Stimulated activated CD4-positive, alpha-beta T cell treated with anti-CD3 and anti-CD28 coated beads, TNF-alpha, amount 100 ng/mL, for 24 hours (primary cell): Measurements from ENCODE around the gene TRPC3.
A peak's percentile ranks its signal among the peaks of the same experiment; 100 is the strongest.
"Not testable (repeated sequence)": the region's sequence is repeated elsewhere in the genome, so short reads cannot be mapped to it uniquely, and the experiment has no call there.

ENCODE experiments used
- DNase-seq, 3 experiments: peaks; one replicate each; pipeline ENCODE4 v3.0.0-alpha.2; 2020; ENCODE audit warnings: low read depth in 3 of 3

Gene TRPC3

GRCh38 chr4:121946644-121947043, 5.2 kb downstream of the TRPC3 start:
- DNase-seq: no peak

- DNase-seq: no peak
These were observed 7.9 kb downstream of the TRPC3 start for GRCh38 chr4:121943941-121944340.

GRCh38 chr4:121939690-121940089, 12.2 kb downstream of the TRPC3 start:
- no peak for DNase-seq

- no peak for DNase-seq
These were observed 13.4 kb downstream of the TRPC3 start for GRCh38 chr4:121938282-121939092.

GRCh38 chr4:121936101-121936500, 15.8 kb downstream of the TRPC3 start:
- DNase-seq: no peak

- DNase-seq: no peak
These were observed 17.2 kb downstream of the TRPC3 start for GRCh38 chr4:121934635-121935034.

GRCh38 chr4:121932212-121932974, 19.5 kb downstream of the TRPC3 start:
- no peak for DNase-seq

GRCh38 chr4:121930304-121930703, 21.6 kb downstream of the TRPC3 start:
- DNase-seq: no peak

GRCh38 chr4:121927948-121928347, 23.9 kb downstream of the TRPC3 start:
- no peak for DNase-seq

- DNase-seq: not testable (repeated sequence)
These were observed 25.4 kb downstream of the TRPC3 start for GRCh38 chr4:121926490-121926889.

- no peak for DNase-seq
These were observed 28.6 kb downstream of the TRPC3 start for GRCh38 chr4:121923306-121923705.

GRCh38 chr4:121913667-121914066, 38.2 kb downstream of the TRPC3 start:
- no peak for DNase-seq

GRCh38 chr4:121908346-121908745, 43.5 kb downstream of the TRPC3 start:
- no peak for DNase-seq

GRCh38 chr4:121900132-121900983, 51.5 kb downstream of the TRPC3 start:
- peak; percentile 21 to 24 (median 24) for DNase-seq

- DNase-seq: no peak
These were observed 53.7 kb downstream of the TRPC3 start for GRCh38 chr4:121898150-121898549.

- no peak for DNase-seq
These were observed 63.7 kb downstream of the TRPC3 start for GRCh38 chr4:121888134-121888533.

GRCh38 chr4:121885115-121885514, 66.7 kb downstream of the TRPC3 start:
- DNase-seq: no peak

- no peak for DNase-seq
These were observed 70.7 kb downstream of the TRPC3 start for GRCh38 chr4:121881158-121881557.

- no peak for DNase-seq
These were observed 72.7 kb downstream of the TRPC3 start for GRCh38 chr4:121879135-121879534.

GRCh38 chr4:121877041-121877773, 74.7 kb downstream of the TRPC3 start:
- no peak for DNase-seq

- DNase-seq: no peak
These were observed 75.8 kb downstream of the TRPC3 start for GRCh38 chr4:121876070-121876469.
